Testis (tissue), 3 donors: Measurements from ENCODE around the gene ZNRF3. TPM values are rescaled to one million over a fixed set of nuclear protein-coding genes. Genes with fewer than 3 reads are reported as not detected.
A peak's percentile ranks its signal among the peaks of the same experiment; 100 is the strongest.

Experiments used
- DNase-seq: peaks from one replicate; pipeline ENCODE4 v3.0.0-alpha.2; 2019
- H3K27ac ChIP-seq, 2 donors: fragments of 200-600 bp; sonication (generic); one replicate each; pipeline ENCODE4 v1.5.1; 2019
- H3K27me3 ChIP-seq: fragments of 200-600 bp; sonication (generic); one replicate; pipeline ENCODE4 v1.5.1; 2019
- H3K36me3 ChIP-seq: fragments of 200-600 bp; sonication (generic); one replicate; pipeline ENCODE4 v1.5.1; 2017; ENCODE audit warnings: low read depth; ENCODE audit errors: missing control alignments
- H3K4me1 ChIP-seq: fragments of 200-600 bp; sonication (generic); one replicate; pipeline ENCODE4 v1.5.1; 2019
- H3K4me3 ChIP-seq, 2 donors: fragments of 200-600 bp; sonication (generic); one replicate each; pipeline ENCODE4 v1.5.1; 2017 to 2019
- H3K9me3 ChIP-seq: fragments of 200-600 bp; sonication (generic); one replicate; pipeline ENCODE4 v1.5.1; 2017
- POLR2A ChIP-seq: fragments of 450-650 bp; IDR thresholded peaks from one replicate; pipeline ENCODE4 v1.6.1; 2017; ENCODE audit warnings: antibody characterized with exemption, mild to moderate bottlenecking, moderate library complexity
- WGBS, 2 donors: methylation state at CpG; one replicate each; pipeline ENCODE4 v1.1.5; 2018; 5-methylcytosine and 5-hydroxymethylcytosine counted together
- intact Hi-C: fragments of 100-400 bp; cut with DNase I; formaldehyde crosslinking; loops from one replicate; pipeline ENCODE4 v1.15.1; 2023; ENCODE audit warnings: low total_unique reads
- polyA plus RNA-seq: library from polyadenylated mRNA; stranded (reverse); fragments of 350-450 nt; fragmentation: Illumina TruSeq; extraction: RNeasy Lipid Tissue Mini Kit (QIAGEN cat#74804); gene quantifications from one replicate; pipeline ENCODE4 v1.2.3, GENCODE V29; 2014; ENCODE audit warnings: low read depth, low replicate concordance; ENCODE audit not compliant: insufficient read depth
- total RNA-seq, 2 donors: library from RNA; depleted of rRNA; stranded (reverse); fragments of >200 nt; gene quantifications; one replicate each; pipeline ENCODE4 v1.2.3, GENCODE V29; 2016
- TF ChIP-seq, protein P1 (sequence below), 3 experiments: fragments of 450-650 bp in 2 of 3; fragments of 200-600 bp in 1 of 3; sonication (generic) in 1 of 3; IDR thresholded peaks; one replicate each; pipeline ENCODE4 v1.5.1; 2016 to 2019; ENCODE audit warnings: antibody characterized with exemption in 3 of 3, mild to moderate bottlenecking in 2 of 3, moderate library complexity in 1 of 3

ZNRF3 gene
- total and polyA plus RNA-seq, 3 donors from 2014 or later: 13.9 to 44.5 (median 32.2) TPM

DNA sequence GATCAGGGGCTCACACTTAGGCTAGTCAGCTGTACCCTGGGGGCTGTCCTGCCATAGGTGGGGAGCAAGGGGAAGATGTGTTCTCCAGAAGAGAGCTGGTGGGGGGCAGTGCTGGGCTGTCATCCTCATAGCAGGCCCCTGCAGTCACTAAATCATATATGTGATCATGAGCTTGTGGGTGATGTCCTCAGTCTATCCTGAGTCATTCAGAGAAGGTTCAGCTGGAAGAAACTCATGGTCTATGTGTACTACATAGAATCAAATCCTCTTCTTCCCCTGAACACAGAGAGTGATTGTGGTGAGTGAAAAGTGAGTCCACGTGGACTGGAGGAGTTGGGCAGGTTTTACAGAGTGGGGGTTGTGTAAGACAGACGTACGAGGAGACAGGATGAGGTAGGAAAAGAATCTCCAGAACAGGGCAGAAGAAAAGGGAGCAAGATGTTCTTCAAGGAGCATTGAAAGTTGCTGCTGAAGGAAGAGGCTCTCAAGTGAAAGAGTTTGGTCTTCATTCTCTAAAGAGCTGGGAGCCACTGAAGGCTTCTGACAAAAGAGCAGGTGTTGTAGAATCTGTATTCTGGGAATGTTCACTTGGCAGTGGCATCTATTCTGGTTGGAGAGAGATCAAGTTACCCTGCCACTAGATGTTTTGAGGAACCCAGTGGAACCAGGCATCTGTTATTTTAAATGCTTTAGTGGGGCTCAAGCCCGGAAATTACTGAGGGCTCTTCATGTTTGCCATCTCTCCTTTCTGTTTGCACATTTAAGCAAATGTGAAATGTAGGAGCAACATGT lies 109.4 kb downstream of the ZNRF3 start:
- H3K4me1 ChIP-seq: no peaks in the 10 kb centered on the region
- intact Hi-C loops: no loop called here

DNA sequence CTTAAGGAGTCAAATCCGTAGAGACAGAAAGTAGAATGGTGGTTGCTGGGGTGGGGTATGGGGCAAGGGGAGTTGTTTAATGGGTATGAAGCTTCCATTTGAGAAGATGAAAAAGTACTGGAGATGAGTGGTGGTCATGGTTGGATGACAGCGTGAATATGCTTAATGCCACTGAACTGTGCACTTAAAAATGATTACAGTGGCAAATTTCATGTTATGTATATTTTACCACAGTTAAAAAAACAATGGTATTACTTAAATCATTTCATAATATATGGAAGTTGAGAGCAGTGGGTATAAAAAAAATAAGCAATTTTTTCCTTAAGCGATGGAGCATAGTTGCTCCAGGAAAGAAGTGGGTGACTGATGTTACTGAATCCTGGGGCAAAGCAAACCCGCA lies 111.2 kb downstream of the ZNRF3 start:
- H3K4me1 ChIP-seq: peaks cover 4% of the 10 kb centered on the region
- H3K9me3 ChIP-seq: no peaks in the 10 kb centered on the region
- no peak for DNase-seq
- TF ChIP-seq, protein P1, sequence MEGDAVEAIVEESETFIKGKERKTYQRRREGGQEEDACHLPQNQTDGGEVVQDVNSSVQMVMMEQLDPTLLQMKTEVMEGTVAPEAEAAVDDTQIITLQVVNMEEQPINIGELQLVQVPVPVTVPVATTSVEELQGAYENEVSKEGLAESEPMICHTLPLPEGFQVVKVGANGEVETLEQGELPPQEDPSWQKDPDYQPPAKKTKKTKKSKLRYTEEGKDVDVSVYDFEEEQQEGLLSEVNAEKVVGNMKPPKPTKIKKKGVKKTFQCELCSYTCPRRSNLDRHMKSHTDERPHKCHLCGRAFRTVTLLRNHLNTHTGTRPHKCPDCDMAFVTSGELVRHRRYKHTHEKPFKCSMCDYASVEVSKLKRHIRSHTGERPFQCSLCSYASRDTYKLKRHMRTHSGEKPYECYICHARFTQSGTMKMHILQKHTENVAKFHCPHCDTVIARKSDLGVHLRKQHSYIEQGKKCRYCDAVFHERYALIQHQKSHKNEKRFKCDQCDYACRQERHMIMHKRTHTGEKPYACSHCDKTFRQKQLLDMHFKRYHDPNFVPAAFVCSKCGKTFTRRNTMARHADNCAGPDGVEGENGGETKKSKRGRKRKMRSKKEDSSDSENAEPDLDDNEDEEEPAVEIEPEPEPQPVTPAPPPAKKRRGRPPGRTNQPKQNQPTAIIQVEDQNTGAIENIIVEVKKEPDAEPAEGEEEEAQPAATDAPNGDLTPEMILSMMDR (IDR thresholded peaks at IDR 0.05): no peak
- no peak for TF ChIP-seq POLR2A
- no peak overlapping the region for H3K4me3 ChIP-seq
- H3K36me3 ChIP-seq: no peaks in the 10 kb centered on the region
- H3K27ac ChIP-seq: no peak overlapping the region
- no peaks in the 10 kb centered on the region for H3K27me3 ChIP-seq
- WGBS, 2 donors: 96 to 97% methylated on average over 4 of the region's 4 CpGs
- intact Hi-C loops: no loop called here

More for the DNA sequence above, 109.4 kb downstream of the ZNRF3 start:
- H3K9me3 ChIP-seq: no peaks in the 10 kb centered on the region
- WGBS, 2 donors: 76 to 77% methylated on average over 4 of the region's 4 CpGs
- H3K27ac ChIP-seq: no peak overlapping the region
- no peaks in the 10 kb centered on the region for H3K36me3 ChIP-seq
- no peaks in the 10 kb centered on the region for H3K27me3 ChIP-seq
- H3K4me3 ChIP-seq: no peak overlapping the region
- TF ChIP-seq, protein P1 (IDR thresholded peaks at IDR 0.05): no peak
- no peak for TF ChIP-seq POLR2A
- no peak for DNase-seq

DNA sequence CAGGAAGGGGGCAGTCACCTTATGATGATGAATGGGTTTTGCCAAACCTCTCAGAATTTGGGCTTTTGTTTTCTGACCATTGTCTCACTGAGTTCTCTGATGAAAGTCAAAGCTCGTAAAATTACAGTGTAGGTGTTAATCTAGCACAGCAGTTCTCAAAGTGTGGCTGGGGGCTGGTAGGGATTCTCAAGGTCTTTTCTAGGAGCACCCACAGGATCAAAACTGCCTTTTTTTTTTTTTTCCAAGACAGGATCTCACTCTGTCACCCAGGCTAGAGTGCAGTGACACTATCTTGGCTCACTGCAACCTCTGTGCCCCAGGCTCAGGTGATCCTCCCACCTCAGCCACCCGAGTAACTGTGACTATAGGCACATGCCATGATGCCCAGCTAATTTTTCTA lies 112.2 kb downstream of the ZNRF3 start:
- H3K27ac ChIP-seq: no peak overlapping the region
- no peak for TF ChIP-seq POLR2A
- TF ChIP-seq, protein P1 (IDR thresholded peaks at IDR 0.05): no peak
- DNase-seq: no peak
- no peaks in the 10 kb centered on the region for H3K9me3 ChIP-seq
- peaks cover 9% of the 10 kb centered on the region for H3K4me1 ChIP-seq
- H3K36me3 ChIP-seq: no peaks in the 10 kb centered on the region
- no peaks in the 10 kb centered on the region for H3K27me3 ChIP-seq
- no peak overlapping the region for H3K4me3 ChIP-seq
- 79 to 88% methylated on average over 2 of the region's 2 CpGs for WGBS, 2 donors
- intact Hi-C loops: no loop called here

DNA sequence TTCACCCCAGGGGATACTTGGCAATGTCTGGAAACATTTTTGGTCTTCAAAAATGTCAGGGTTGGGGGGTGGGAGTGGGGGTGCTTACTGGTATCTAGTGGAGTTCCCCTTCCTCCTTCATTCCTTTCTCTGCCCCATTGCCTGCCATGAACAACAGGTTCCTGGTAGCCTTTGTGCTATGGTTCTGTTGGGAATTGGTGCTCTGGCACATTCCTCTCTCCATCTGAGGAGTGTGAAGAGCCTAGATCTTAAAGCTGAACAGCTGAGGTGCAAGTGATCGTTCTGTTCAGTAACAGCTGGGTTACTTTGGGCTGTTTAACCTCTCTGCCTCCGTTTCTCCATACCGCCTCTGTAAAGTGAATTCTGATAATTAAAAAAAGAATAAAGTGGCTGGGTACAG lies 114.0 kb downstream of the ZNRF3 start:
- intact Hi-C loops: no loop called here
- H3K27me3 ChIP-seq: no peaks in the 10 kb centered on the region
- H3K27ac ChIP-seq: no peak overlapping the region
- H3K36me3 ChIP-seq: no peaks in the 10 kb centered on the region
- TF ChIP-seq, protein P1 (IDR thresholded peaks at IDR 0.05): no peak
- H3K9me3 ChIP-seq: no peaks in the 10 kb centered on the region
- no peak overlapping the region for H3K4me3 ChIP-seq
- peaks cover 11% of the 10 kb centered on the region for H3K4me1 ChIP-seq
- no peak for DNase-seq
- whole genome bisulfite sequencing, 2 donors: 82 to 89% methylated on average over 3 of the region's 3 CpGs

DNA sequence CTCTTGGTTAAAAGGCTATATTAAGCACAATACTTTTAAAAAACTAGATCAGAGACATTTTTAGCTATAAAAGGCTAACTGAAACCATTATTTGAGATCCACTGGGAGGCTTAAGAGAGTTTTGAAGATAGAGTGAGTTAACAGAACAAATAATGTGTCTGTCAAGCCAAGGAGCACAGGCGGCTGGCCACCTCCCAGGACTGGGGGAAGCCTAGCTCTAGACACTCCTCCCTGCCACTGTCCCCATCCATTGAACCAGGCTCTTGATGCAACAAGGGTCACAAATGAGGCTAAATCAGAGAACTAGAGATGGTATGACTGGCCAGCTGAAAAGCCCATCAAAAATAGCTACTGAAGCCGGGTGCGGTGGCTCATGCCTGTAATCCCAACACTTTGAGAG lies 115.3 kb downstream of the ZNRF3 start:
- WGBS, 2 donors: 82 to 85% methylated on average over 3 of the region's 3 CpGs
- Histone ChIP-seq H3K27ac (no peak overlapping the region), H3K9me3 (no peaks in the 10 kb centered on the region), H3K36me3 (no peaks in the 10 kb centered on the region), H3K4me3 (no peak overlapping the region), H3K4me1 (peaks cover 11% of the 10 kb centered on the region), H3K27me3 (no peaks in the 10 kb centered on the region)
- peak; percentile 56 for DNase-seq
- TF ChIP-seq POLR2A: no peak
- TF ChIP-seq, protein P1 (IDR thresholded peaks at IDR 0.05): no peak
- intact Hi-C loops: no loop called here
